HG03095 (cell line): ENCODE results near the gene PPP3R2.
"Not testable (repeated sequence)": the region's sequence is repeated elsewhere in the genome, so short reads cannot be mapped to it uniquely, and the experiment has no call there.

Experiments
- ATAC-seq: cut with Tn5 transposase; IDR thresholded peaks from one replicate; pipeline ENCODE4 v1.9.1; 2021; ENCODE audit warnings: moderate library complexity; ENCODE audit not compliant: unreplicated experiment

PPP3R2 gene

DNA sequence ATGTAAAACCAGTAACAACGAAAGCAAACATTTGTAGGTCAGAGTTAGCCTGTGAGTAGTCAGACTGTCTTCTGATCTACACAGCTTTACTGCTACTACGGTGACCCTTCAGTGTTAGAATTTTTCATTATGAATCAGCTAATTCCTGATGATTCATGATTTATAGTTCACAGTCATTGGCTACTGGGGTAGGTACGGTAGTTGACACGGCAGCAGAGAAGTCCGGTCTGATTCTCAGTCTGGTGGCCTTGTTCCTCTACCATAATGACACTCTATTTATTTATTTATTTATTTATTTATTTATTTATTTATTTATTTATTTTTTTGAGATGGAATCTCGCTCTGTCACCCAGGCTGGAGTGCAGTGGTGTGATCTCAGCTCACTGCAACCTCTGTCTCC is 4.7 kb downstream of the PPP3R2 start:
- not testable (repeated sequence) for ATAC-seq

DNA sequence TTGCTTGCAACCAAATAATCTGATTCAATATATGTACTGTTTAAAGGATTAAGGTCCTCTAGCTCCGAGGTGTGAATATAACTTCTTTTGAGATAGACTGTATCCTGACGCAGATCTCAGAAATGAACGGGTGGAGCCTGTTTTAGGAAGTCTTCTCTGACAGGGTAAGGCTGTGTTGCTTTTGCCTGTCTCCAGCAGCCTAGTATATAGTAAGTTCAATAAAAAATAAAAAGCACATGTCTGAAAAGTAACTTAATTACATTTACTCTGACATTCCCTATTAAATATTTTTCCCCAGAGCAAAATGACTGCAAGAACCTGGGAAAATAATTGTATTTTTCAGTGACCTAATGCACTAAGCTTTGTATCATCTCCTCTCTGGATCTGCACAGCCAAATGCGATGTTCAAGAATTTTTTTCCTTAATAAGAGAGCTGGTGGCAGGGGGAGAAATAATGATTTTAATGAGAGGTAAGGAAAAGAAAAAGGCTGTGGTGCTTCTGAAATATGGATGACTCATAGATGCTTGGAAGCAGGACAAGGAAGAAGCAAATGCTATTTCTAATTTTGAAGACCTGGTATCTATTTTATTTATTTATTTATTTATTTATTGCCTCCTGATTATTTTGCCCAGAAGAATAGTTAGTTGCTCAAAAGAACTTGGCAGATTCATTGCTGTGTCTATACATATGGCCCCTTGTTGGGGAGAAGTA is 7.3 kb downstream of the PPP3R2 start:
- ATAC-seq: no peak

DNA sequence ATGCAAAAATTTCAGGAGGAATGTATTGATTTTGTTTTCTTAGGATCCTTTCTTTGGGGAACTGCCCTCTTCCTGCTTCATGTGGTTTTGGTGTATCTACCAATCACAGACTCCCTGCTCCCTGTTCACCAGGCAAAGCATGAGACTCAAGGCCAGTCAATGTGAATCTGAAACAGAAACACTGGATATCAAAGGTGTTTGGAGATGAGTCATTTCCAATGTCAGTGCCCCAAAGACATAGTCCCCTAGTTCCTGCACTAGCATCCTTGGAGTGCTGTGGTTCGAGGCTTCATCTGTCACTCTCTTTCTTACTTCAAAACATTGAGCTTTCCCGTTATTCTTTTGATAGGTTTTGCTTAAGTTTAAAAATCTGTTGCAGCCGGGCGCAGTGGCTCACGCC is 8.1 kb downstream of the PPP3R2 start:
- ATAC-seq: peak; percentile 86

DNA sequence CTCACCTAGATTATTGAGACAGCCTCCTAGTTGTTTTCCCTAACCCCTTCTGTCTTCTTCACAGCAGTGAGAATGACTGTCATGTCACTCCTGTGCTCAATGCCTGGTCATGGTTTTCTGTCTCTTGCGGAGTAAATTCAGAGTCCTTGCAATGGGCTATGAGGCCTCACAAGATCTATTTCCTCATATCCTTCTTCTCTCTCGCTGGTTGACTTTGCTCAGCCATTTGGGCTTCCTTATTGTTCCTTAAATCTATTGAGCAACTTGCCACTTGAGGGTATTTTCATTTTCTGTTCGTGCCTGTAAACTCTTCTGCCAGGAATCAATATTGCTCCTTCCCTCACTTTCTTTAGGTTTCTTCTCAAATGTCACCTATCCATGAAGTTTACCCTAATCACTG is 9.0 kb downstream of the PPP3R2 start:
- ATAC-seq: no peak

DNA sequence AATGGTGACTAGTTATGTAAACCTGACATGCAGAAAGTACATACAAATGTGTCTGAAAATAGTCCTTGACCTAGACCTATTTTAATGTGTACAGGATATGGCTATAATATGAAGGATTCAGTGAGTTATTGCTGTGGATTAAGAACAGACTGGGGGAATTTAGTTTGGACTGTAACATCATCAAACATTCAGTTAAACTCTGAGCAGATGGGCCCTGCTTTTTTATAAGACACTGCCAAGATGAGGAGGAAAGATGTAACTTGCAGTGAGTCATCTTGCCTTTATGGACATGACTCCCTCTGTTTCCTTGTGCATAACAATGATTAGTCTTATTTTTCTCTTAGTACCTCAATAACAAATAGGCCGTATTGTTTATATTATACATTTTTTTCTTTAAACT is 12.2 kb downstream of the PPP3R2 start:
- ATAC-seq: no peak

DNA sequence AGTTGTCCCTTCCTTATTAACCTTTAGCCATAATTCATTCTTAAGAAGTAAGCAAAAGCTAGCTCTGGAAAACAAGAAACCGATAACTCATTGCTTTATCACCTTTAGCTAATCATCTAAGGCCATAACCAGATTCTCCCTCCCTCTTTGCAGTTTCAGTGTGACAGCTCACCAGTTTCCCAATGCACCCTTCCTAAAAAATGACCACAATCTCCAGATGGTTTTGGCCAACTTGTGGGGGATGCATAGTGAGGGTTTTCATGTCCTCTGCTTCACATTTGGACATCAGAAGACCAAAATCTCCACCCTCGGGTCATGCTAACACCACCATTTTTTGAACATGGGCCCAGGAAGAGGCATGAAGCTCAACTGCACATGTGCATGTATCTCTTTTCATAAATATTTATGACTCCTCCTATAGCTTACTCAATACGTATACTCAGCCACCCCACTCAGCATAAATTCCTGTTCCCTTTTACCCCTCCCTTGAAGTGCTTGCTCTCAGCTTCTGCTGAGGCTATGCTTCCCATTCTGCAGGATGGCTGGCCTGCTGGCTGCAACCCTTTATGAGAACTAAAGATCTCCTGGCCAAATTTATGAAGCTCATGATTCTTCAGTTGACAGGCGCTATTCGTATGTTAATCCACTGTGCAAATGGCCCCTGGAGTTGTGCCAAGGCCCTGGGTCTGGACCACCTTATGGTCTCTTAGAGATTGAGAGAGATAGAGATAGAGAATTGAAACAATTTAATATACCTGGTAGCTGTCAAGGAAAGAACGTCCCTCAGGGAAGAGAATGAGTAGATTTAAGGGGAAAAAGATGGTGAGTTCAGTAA is 14.8 kb downstream of the PPP3R2 start:
- ATAC-seq: no peak

DNA sequence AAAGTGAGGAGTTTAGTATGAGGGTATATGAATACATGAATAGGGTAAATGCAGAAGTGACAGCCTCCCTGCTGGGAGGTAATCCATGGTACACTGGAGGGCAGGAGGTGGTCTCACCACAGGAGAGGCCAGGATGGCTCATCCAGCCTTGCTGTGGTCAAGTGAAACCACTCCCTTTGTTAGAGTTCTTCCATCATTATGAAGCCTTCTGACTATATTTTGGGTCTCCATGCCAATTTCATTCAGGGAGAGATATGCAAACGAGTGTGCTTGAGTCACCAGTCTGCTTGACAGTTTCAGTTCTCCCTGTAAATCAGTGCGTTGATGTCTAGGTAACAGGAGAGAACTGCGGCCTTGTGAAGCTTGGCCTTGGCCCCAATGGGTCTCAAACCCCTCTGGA is 16.4 kb downstream of the PPP3R2 start:
- ATAC-seq: peak; percentile 74

DNA sequence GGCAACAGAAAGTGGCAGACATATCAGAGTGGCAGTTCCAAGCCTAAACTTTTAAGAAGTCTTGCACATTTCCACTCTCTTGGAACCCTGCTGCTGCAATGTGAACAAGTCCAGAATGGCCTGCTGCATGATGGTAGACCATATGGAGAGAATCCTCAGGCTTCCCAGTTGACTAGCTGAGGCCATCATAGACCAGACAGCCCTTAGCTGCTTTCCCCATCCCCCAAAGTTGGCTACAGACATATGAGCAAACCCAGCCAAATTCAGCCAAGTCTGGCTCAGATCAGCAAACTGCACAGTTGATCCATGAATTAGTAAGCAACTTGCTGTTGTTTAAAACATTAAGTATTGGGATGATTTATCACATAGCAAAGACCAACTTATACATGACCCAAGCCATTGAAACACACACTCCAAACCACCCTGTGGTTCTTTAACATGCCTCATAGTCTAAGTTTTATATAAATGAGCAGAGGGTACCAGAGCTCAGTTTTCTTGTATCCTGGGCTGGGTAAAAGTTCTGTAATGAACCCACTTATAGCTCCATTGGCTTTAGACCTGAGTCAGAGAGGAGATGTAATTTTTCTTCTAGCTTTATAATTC is 19.9 kb downstream of the PPP3R2 start:
- no peak for ATAC-seq

DNA sequence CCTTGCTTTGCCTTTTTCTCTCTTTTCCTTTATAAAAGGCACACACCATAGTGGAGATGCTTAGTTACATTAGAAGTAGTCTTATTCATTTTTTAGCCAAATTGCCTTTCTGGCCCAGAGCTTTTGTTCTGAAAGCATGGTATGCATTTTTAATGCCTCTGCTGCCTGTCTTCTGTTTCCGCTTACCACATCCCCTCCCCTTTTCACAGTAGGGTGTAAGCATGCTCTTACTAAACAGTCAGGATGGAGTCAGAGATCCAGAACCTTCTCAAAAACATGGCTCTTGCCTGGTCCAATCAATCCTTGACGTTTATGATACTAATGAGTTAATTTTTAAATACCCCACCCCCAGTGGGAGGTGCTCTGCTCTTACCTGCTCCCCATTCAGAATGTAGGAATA is 22.5 kb downstream of the PPP3R2 start:
- ATAC-seq: no peak

DNA sequence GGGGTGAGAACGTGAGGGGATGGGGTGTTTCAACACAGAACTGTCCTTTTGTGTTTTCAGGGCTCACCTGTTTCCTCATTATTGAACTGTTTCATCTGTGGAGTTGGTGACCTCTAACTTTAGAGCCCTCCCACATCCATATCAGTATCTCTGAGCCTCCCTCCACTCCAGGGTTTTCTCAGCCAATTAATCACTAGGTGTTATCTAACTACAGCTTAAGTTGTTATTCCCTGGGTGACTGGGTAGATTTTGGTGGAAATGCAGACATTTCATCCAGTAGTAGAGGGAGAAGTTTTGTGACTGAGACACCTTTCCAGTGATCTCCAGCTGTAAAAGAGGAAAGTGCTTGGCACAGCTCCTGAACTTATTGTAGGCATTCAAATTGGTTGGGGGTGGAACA is 23.7 kb downstream of the PPP3R2 start:
- no peak for ATAC-seq

DNA sequence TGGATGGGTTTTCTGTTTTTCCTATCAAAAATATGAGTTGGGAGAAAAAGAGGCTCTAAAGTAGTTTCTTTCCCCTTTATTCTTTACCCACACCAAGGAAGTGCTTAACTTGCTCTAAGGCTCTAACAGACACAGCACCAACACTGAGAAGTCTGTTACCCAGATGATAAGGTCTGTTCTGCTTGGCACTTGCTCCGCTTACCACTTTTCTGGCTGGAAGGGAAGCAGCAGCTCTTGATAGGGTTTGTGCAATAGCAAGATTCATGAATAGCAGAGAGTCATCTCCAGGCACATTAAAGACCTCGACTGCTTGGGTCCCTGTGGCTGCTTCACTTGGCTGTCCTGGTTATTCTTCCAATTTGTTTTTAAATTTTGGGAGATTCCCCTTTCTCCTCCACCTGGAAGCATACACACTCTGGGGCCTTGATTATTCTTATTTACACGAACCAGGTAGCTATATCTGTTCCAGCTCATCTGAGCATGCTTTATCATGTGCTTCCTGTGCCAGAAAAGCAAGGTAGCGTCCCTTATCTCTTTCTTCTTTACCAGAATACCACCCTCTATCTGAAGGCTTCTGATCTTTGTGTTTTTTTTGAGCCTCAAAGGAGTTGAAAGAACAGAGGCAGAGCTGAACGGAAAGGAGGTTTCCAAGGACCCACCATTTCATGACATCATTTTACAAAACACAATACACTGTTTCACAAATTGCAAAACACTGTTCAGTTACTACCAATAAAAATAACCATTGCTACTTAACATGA is 24.8 kb downstream of the PPP3R2 start:
- ATAC-seq: no peak

DNA sequence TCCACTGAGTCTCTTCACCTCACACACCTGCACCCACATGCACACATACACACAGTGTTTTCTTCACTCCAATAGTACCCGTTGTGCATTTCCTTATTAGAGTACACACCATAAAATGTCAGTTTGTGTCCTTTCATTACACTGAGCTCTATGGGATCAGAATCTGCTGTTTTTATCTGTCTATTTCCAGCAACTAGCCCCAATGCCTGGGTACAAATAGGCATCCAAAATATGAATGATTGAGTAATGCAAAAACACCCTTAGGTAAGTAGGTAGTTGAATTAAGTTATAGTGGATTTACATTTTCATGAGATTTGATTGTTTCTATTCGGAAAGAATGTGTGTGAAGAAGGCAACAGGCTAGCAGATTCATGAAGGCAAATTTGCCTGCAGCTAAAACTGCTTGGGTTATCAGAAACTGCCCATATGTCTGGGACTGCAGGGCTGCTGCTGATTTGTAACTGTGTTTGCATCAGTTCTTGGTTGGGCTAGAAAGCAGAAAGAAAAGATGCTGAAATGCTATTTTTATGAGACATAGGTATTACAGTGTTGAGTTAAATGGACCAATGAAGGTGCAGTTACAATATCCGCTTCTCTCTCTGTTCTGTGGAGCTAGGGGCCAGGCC is 26.9 kb downstream of the PPP3R2 start:
- no peak for ATAC-seq

DNA sequence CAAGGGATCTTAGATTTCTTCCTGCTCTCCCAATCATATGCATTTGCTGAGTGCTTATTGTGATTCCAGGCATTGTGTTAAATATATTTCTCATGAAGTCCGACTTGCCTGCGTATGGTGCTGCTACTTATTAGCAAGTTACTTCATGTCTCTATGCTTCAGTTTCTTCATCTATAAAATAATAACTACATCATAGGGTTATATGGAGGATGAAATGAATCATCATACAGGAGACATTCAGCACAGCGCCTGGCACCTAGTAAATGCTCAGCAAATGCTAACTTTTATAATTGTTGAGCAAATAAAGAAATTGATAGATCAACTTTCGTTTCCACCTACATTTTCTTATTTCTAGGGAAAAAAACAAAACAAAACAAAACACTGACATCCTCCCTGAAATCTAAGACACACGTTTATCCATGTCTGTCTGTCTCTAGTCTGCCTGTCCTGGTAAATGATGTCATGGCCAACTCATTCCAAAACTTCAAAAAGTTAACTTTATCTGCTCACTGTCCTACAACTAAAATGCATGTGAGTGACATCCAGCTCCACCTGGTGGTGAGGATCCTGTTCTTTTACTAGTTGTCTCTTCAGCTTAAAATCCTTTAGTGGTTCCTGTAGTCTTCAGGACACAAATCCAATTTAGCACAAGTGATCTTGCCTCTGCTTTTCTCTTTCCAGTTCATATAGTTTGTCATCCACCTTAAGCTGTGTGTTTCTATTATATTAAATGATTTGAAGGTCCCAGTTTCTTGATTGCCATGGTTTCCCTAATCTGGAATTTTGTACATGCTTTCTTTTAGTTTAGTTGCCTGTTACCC is 27.7 kb downstream of the PPP3R2 start:
- no peak for ATAC-seq

DNA sequence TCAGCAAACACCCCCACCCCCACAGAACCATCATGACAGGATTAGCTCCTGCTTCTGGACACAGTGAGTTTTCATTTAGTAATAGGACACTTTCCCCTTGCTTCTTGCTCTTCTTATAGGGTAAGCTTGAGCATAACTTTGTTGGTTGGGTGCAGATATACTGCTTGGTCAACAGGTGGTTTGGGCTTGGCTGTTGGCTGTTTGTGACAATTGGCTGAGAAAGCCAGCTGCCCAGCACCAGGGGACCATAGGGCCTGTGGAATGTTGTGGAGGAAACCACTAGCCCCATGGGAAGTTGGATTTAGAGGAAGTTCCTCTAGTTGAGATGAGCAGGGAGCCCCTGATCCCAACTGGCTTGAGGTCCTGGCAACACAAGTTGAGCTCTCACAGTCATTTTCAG is 30.5 kb downstream of the PPP3R2 start:
- ATAC-seq: no peak

DNA sequence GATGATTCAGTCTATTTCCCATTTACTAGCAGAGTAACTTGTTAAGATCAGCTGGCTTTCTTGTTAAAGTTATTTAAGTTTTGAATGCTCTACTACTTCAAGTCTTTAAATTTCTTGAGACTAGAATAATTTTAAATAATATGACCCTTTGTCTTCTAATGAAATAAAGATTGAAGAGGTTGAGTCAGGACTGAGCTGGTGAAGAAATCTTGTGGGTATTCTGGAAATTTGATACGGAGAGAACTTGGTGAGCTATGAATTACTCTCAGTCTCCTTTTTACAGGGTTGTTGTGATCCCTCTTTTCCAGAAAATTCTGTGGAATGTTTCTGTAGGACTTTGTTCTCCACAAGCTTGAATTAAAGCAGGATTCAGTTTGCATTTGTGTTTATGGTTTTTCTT is 31.8 kb downstream of the PPP3R2 start:
- no peak for ATAC-seq

DNA sequence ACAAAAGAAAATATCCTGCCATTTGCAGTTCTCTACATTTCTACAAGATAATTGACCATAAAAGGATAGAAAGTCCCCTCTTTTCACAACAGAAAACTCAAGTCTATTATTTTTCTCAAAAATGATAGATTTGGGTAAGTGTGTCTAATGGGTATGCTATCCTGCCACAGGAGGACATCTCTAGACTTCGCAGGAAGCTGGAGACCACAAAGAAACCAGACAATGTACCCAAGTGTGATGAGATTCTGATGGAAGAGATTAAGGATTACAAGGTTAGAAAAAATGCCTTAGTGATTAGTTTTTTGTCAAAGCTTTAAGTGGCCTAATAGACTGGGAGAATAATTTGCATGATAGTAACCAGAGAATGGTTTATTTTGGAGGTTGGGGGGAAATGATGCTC is 33.0 kb downstream of the PPP3R2 start:
- no peak for ATAC-seq

DNA sequence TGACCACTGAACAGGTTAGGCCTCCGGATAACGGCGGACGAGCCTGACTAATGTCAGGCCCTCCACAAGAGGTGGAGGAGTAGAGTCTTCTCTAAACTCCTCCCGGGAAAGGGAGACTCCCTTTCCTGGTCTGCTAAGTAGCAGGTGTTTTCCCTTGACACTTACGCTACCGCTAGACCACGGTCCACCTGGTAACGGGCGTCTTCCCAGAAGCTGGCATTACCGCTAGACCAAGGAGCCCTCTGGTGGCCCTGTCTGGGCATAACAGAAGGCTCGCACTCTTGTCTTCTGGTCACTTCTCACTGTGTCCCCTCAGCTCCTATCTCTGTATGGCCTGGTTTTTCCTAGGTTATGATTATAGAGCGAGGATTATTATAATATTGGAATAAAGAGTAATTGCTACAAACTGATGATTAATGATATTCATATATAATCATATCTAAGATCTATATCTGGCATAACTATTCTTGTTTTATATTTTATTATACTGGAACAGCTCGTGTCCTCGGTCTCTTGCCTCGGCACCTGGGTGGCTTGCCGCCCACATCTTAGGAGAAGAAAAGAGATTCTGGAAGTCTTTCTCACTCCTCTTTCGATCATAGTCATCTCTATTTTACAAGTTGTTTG is 45.2 kb downstream of the PPP3R2 start:
- ATAC-seq: not testable (repeated sequence)

DNA sequence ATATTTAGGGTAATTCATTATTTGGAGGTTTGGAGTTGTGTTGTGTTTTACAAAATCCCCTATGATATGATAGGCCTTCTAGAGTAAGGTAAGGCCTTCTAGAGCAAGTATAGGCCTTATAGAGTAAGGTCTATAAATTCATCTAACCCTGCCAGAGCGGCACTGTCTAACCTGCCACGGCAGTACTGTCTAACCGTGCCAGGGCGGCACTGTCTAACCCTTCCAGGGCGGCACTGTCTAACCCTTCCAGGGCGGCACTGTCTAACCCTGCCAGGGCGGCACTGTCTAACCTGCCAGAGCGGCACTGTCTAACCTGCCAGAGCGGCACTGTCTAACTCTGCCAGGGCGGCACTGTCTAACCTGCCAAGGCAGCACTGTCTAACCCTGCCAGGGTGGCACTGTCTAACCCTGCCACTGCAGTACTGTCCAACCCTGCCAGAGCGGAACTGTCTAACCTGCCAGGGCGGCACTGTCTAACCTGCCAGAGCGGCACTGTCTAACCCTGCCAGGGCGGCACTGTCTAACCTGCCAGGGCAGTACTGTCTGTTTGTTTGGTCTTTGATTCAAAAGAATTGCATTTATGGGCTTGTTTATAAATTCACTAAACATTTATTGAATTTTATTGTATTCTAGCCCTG is 51.6 kb downstream of the PPP3R2 start:
- no peak for ATAC-seq
